Effector CD8-positive, alpha-beta T cell (primary cell): ENCODE measurements around the gene ANP32D.
"Not testable (repeated sequence)": the region's sequence is repeated elsewhere in the genome, so short reads cannot be mapped to it uniquely, and the experiment has no call there.

Source experiments
- DNase-seq: peaks from one replicate; lab custom pipeline; 2025; lab: John Stamatoyannopoulos, UW
- total RNA-seq, 4 experiments: gene quantifications; one replicate each; lab custom pipeline; 2026; lab: John Stamatoyannopoulos, UW

ANP32D gene
- total RNA-seq = 0 reads per million in 4 experiments

DNA sequence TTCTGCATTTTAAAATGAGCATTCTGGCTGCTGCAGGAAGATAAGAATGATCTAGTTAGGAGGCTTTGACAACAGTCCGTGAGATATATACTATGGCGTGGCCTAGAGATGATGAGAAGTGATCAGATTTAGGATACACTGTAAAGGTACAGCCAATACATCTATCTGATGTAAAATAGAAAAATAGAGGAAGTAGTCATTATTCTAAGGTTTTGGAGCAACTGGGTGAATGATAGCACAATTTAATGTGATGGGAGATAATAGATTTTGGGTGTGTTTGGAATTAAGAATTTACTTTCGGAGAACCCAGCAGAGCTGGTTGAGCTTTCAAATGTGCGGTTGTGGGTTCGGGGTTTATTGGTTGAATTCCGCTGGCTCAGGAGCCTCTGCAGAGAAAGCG lies at the start of gene ANP32D:
TSS of gene ANP32D (plus strand) at position 301 of the 400 bp plus-strand sequence. CDS start 106 bp downstream, outside the sequence.
- no peak for DNase-seq

DNA sequence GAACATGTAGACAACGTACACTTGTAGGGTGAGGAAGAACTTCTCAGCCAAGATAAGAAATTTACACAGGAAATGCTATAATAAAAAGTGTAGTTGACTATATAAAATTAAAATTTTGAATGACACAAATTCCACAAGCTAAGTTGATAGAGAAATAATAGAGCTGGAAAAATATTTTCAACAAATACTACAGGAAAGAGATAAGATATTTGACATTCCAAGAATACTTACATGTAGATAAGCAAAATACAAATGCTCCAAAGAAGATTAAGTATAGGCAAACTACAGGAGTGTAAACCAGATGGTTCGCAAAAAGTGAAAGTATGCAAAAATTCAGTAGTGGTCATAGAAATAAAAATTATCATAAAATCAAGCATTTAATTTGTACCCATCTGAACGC lies 49.2 kb upstream of the ANP32D start:
- DNase-seq = no peak

DNA sequence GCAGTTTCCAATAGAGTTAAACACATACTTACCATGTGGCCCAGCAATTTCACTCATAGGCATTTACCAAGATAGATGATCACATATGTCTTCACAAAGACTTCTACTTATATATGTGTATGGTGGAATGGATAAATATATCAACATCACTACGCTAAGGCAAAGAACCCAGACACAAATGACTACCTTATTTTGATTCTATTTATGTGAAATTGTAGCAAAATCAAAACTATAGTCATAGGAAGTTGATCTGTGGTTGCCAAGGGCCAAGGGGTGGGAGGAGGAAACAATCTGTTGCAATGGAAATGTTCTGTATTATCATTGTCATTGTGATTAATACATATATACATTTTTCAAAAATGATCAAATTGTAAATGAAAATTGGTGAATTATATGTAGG lies 47.7 kb upstream of the ANP32D start:
- no peak for DNase-seq

DNA sequence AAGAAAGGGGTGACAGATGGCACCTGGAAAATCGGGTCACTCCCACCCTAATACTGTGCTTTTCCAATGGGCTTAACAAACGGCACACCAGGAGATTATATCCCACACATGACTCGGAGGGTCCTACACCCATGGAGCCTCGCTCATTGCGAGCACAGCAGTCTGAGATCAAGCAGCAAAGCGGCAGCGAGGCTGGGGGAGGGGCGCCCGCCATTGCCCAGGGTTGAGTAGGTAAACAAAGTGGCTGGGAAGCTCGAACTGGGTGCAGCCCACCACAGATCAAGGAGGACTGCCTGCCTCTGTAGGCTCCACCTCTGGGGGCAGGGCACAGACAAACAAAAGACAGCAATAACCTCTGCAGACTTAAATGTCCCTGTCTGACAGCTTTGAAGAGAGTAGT lies 38.3 kb upstream of the ANP32D start:
- DNase-seq = not testable (repeated sequence)

DNA sequence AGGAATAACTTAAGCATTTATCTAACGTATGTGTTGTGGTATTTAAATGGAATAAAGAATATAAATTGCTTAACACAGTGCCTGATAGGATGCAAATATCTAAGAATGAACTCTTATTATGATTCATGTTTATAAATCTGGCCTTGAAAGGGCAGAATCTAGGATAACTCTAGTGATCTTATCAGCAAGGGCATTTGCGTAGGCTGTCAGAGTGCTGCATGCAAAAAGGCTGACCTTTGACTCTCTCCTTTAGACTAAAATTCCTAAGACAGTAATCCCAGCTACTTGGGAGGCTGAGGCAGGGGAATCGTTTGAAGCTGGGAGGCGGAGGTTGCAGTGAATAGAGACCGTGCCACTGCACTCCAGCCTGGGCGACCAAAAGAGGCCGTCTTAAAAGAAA lies 31.3 kb upstream of the ANP32D start:
- no peak for DNase-seq

- DNase-seq = no peak
Observed at GRCh38 chr12:48442179-48442847, 30.0 kb upstream of the ANP32D start.

DNA sequence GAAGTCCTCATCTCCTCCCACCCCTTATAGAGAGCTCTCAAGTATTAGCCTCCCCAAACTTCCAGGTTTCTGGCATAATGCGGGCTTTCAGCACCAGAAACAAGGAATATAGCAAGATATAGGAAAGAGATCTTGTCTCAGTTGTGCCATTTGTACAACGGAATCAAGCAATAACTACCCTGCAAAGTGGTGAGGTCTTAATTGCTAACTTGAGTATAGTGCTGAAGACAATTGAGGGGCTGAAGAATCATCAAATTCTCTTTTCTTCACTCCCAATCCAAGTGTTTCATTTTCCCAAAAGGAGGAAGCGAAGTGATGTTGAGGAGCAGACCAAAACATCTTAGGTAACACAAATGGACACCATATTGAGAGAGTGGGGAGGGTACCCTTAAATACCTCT lies 26.8 kb upstream of the ANP32D start:
- no peak for DNase-seq

GRCh38 chr12:48446161-48446776 lies 26.1 kb upstream of the ANP32D start:
- no peak for DNase-seq

DNA sequence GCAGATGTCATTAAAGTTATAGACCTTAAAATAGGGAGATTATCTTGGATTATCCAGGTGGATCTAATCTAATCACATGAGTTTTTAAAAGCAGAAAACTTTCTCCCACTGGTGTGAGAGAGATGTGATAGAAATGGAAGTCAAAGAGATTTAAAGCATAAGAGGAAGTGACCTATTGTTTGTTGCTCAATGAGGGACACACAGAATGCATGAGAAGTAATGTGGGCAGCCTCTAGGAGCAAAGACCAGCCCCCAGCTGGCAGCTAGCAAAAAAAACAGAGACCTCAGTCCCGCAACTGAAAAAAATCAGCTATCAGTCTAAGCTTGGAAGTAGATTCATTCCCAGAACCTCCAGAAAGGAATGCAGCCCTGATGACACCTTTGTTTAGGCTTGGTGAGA lies 24.6 kb upstream of the ANP32D start:
- no peak for DNase-seq

DNA sequence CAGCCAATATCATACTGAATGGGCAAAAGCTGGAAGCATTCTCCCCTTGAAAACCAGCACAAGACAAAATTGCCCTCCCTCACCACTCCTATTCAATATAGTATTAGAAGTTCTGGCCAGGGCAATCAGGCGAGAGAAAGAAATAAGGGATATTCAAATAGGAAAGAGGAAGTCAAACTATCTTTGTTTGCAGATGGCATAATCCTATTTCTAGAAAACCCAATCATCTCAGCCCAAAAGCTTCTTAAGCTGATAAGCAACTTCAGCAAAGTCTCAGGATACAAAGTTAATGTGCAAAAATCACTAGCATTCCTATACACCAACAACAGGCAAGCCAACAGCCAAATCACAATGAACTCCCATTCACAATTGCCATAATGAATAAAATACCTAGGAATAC lies 21.0 kb upstream of the ANP32D start:
- DNase-seq = no peak

DNA sequence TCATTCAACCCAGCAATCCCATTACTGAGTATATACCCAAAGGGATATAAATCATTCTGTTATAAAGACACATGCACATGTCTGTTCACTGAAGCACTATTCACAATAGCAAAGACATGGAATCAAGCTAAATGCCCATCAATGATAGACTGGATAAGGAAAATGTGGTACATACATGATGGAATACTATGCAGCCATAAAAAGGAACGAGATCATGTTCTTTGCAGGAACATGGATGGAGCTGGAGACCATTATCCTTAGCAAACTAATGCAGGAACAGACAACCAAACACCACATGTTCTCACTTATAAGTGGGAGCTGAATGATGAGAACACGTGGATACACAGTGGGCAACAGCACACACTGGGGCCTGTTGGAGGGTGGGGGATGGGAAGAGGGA lies 19.4 kb upstream of the ANP32D start:
- DNase-seq = not testable (repeated sequence)

DNA sequence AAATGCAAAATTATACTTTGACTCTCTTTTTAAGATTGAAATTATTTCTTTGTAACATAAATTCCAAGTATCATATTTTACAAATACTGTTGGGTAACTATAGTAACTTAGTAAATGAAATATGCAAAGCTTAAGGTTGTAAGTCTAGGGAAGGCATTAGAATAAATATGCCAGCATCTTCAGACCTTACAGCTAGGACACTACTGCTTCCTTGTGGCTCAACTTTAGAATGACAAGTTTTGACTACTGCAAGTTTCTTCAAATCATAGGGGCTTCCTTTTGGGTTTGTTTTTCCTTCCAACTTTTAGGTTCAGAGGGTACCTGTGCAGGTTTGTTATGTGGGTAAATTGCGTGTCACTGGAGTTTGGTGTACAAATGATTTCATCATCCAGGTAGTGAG lies 17.7 kb upstream of the ANP32D start:
- DNase-seq = no peak

DNA sequence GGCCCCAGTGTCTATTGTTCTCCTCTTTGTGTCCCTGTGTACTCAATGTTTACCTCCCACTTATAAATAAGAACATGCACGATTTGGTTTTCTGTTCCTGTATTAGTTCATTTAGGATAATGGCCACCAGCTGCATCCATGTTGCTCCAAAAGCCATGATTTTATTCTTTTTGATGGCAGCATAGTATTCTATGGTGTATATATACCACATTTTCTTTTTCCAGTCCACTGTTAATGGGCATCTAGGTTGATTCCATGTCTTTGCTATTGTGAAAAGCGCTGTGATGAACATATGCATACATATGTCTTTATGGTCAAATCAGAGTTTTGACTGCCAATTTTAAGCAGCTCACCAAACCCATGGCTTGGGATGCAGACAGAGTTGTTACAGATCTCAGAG lies 17.2 kb upstream of the ANP32D start:
- no peak for DNase-seq

DNA sequence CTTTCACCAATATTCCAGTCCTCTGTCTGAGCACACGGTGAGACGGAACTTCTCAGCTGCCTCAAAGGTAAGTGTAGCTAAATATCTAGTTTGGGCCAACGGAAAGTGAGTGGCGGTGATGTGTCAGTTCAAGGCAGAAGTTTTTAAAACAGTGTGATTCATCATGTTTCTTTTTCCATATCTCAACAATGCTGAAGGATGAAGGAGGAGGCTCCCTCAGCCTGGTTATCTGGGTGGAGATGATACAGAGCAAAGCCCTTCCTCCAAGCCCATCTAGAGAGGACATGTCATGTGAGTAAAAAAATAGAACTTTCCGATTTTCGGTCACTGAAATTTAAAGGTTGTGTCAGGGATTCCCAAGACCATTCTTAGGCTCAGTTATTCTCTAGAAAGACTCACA lies 13.1 kb upstream of the ANP32D start:
- no peak for DNase-seq

DNA sequence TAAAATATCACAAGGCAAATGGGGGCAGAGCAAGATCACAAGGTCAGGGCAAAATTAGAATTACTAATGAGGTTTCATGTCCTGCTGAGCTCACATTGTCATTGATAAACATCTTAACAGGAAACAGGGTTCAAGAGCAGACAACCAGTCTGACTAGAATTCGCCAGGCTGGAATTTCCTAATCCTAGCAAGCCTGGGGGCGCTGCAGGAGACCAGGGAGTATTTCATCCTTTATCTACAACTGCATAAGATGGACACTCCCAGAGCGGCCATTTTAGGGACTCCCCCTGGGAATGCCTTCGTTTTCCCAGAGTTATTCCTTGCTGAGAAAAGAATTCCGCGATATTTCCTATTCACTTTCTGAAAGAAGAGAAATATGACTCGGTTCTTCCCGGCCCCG lies 3.3 kb upstream of the ANP32D start:
- not testable (repeated sequence) for DNase-seq

DNA sequence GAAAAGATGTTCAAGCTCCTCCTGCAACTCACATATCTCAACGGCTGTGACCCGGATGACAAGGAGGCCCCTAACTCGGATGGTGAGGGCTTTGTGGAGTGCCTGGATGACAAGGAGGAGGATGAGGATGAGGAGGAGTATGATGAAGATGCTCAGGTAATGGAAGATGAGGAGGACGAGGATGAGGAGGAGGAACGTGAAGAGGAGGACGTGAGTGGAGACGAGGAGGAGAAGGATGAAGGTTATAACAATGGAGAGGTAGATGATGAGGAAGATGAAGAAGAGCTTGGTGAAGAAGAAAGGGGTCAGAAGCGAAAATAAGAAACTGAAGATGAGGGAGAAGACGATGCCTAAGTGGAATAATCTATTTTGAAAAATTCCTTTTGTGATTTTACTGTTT lies 702 bp downstream of the ANP32D start:
- DNase-seq = no peak

GRCh38 chr12:48474497-48474896 lies 2.1 kb downstream of the ANP32D start:
- DNase-seq = not testable (repeated sequence)

DNA sequence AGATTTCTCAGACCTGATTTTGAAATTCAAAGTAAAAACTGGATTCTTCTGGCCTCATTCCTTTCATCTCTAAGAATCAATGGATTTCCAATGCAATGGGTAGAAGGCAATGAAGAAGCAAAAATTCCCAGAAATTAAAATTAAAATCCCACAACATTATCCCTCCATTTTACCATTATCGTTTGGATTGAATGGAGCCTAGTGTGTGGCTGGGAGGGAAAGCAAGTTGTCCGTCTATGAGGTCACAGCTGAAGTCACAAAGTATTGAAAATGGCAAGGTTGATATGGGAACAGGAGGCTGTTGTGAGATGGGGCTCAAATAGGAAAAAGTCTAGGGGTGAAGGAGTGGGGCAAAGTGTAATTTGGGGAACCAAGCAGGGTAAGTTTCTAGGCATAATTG lies 9.8 kb downstream of the ANP32D start, which contains the start of gene C12orf54:
TSS of gene C12orf54 (plus strand) at position 301 of the 400 bp plus-strand sequence. CDS start 799 bp downstream, outside the sequence.
- DNase-seq = no peak

- DNase-seq = no peak
Observed at GRCh38 chr12:48482930-48483329, 10.6 kb downstream of the ANP32D start.

GRCh38 chr12:48486261-48486660 lies 13.9 kb downstream of the ANP32D start:
- DNase-seq = no peak

DNA sequence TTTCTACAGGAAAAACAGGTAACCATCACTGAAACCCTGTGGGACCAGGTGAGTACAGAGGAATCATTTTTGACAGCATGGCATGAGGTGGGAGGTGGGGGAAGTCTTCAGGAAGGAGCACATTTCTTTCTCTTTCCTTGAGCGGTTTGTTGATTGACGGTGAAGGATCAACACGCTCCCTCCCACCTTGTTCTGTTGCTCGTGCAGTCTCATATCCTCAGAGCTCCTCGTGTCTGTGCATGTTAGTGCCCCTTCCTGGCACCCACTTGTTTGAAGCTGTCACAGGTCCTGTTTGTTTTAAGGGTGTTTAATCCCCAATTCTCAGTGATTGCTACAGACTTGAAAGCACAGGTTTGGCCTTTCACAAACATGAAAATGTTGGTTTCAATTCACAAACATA lies 14.3 kb downstream of the ANP32D start:
- no peak for DNase-seq

DNA sequence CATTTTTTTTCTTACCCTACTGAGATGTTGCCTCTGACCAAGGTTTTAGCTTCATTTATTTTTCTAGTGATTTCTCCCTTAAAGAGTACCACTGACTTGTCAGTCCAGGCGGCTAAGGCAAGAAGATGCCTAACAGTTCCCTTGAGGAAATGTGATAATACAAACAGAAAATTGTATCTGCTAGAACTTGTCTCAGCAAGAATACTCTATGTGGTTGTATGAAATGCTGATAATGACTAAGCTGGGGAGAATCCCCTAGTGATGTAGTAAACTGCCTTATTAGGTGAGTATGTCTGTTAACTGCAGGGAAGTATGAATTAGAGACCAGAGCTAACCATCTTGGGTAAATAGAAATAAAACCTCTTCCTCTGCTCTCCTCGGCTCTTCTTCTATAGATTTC lies 16.7 kb downstream of the ANP32D start:
- DNase-seq = no peak

- not testable (repeated sequence) for DNase-seq
Observed at GRCh38 chr12:48489456-48489855, 17.1 kb downstream of the ANP32D start.

GRCh38 chr12:48500281-48500680 lies 27.9 kb downstream of the ANP32D start:
- not testable (repeated sequence) for DNase-seq
